HEK293T (cell line): ENCODE data around the gene CARD11.
A peak's percentile ranks its signal among the peaks of the same experiment; 100 is the strongest.

Experiments used
- CTCF ChIA-PET: fragments of 350-600 bp; formaldehyde crosslinking; extraction: SDS; loops from one replicate; lab custom pipeline; 2021; ENCODE audit warnings: antibody characterized with exemption, inconsistent platforms; lab: Yijun Ruan, JAX
- POLR2A ChIA-PET: fragments of 350-600 bp; formaldehyde crosslinking; extraction: SDS; loops from one replicate; lab custom pipeline; 2020; ENCODE audit warnings: antibody characterized with exemption, inconsistent platforms; lab: Yijun Ruan, JAX
- DNase-seq: peaks from one replicate; pipeline ENCODE4 v3.0.0; 2012; ENCODE audit warnings: mixed read lengths; ENCODE audit errors: extremely low spot score
- ARNT ChIP-seq: fragments of 450-650 bp; IDR thresholded peaks from 2 replicates; pipeline ENCODE4 v1.6.1; 2017; ENCODE audit warnings: mild to moderate bottlenecking
- BHLHE40 ChIP-seq: fragments of 450-650 bp; IDR thresholded peaks from 2 replicates; pipeline ENCODE4 v1.6.1; 2016; ENCODE audit warnings: mild to moderate bottlenecking, moderate library complexity, borderline replicate concordance
- CTBP1 ChIP-seq: fragments of 450-650 bp; IDR thresholded peaks from 2 replicates; pipeline ENCODE4 v1.6.1; 2016; ENCODE audit warnings: borderline replicate concordance
- ELF4 ChIP-seq: fragments of 450-650 bp; IDR thresholded peaks from 2 replicates; pipeline ENCODE4 v1.6.1; 2017; ENCODE audit warnings: antibody characterized with exemption
- FOXA1 ChIP-seq: fragments of 450-650 bp; IDR thresholded peaks from 2 replicates; pipeline ENCODE4 v1.6.1; 2016; ENCODE audit warnings: mild to moderate bottlenecking
- FOXK2 ChIP-seq: fragments of 450-650 bp; IDR thresholded peaks from 2 replicates; pipeline ENCODE4 v1.6.1; 2016; ENCODE audit warnings: mild to moderate bottlenecking
- FOXM1 ChIP-seq: fragments of 450-650 bp; IDR thresholded peaks from 2 replicates; pipeline ENCODE4 v1.6.1; 2017; ENCODE audit warnings: mild to moderate bottlenecking, borderline replicate concordance
- HDGF ChIP-seq: fragments of 450-650 bp; IDR thresholded peaks from 2 replicates; pipeline ENCODE4 v1.6.1; 2017; ENCODE audit warnings: antibody characterized with exemption, borderline replicate concordance
- L3MBTL2 ChIP-seq: fragments of 450-650 bp; conservative IDR thresholded peaks from 2 replicates; pipeline ENCODE4 v1.6.1; 2016; ENCODE audit warnings: mild to moderate bottlenecking
- LEF1 ChIP-seq: fragments of 450-650 bp; IDR thresholded peaks from 2 replicates; pipeline ENCODE4 v1.6.1; 2017; ENCODE audit warnings: mild to moderate bottlenecking, borderline replicate concordance
- NFRKB ChIP-seq: fragments of 450-650 bp; IDR thresholded peaks from 2 replicates; pipeline ENCODE4 v1.6.1; 2016; ENCODE audit warnings: mild to moderate bottlenecking, moderate library complexity
- SP1 ChIP-seq: fragments of 450-650 bp; IDR thresholded peaks from 2 replicates; pipeline ENCODE4 v1.6.1; 2017
- SUZ12 ChIP-seq: fragments of 450-650 bp; IDR thresholded peaks from 2 replicates; pipeline ENCODE4 v1.6.1; 2016; ENCODE audit warnings: mild to moderate bottlenecking
- TARDBP ChIP-seq: fragments of 450-650 bp; IDR thresholded peaks from 2 replicates; pipeline ENCODE4 v1.6.1; 2016
- ZNF384 ChIP-seq: fragments of 450-650 bp; IDR thresholded peaks from 2 replicates; pipeline ENCODE4 v1.6.1; 2016
- TF ChIP-seq, protein P1 (sequence below): fragments of 450-650 bp; IDR thresholded peaks from 2 replicates; pipeline ENCODE4 v1.6.1; 2016

Gene CARD11

DNA sequence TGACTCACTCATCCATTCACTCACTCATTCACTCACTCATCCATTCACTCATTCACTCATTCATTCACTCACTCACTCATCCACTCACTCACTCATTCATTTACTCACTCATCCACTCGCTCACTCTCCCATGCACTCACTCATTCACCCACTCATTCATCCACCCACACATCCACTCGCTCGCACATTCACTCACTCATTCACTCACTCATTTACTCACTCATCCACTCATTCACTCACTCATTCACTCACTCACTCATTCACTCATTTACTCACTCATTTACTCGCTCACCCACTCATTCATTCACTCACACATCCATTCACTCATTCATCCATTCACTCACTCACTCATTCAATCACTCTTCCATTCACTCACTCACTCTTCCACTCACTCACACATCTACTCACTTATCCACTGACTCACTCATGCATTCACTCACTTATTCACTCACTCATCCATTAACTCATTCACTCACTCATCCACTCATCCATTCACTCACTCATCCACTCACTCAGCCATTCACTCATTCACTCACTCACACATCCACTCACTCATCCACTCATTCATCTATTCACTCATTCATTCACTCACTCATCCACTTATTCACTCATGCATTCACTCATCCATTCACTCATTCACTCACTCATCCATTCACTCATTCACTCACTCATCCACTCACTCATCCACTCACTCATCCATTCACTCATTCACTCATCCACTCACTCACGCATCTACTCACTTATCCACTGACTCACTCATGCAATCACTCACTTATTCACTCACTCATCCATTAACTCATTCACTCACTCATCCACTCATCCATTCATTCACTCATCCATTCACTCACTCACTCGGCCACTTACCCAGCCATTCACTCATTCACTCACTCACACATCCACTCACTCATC, 74.0 kb downstream of the CARD11 start:
- no peak for TF ChIP-seq ZNF384
- CTCF ChIA-PET: no interaction called here
- POLR2A ChIA-PET: no interaction called here
- no peak for DNase-seq

DNA sequence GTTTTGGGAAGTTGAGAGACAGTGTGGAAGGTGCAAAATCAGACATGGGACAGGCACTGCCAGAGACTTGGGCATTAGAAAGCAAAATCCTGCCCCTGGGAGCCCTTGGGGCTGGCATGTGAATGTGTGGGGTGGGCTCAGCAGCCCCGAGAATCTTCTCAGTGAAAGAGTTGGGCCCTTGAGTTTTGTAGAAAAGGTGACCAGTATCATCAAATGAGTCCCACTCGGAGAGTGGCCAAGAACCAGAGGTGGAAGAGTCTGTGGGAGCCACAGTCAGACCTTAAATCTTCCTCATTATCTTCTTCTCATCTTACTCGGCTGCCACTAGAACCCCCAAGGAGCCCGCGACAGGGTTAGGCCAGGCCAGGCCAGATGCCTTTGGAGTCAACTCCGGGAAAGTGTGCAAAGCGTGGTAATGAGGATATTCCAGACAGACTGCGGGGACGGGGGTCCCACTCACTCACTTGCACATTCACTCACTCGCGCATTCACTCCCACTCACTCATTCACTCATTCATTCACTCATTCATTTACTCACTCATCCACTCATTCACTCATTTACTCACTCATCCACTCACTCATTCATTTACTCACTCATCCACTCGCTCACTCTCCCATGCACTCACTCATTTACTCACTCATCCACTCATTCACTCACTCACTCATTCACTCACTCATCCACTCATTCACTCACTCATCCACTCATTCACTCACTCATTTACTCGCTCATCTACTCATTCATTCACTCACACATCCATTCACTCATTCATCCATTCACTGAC, 74.9 kb downstream of the CARD11 start:
- POLR2A ChIA-PET: no interaction called here
- TF ChIP-seq SP1: no peak
- no peak for TF ChIP-seq SUZ12
- TF ChIP-seq HDGF: no peak
- TF ChIP-seq, protein P1, sequence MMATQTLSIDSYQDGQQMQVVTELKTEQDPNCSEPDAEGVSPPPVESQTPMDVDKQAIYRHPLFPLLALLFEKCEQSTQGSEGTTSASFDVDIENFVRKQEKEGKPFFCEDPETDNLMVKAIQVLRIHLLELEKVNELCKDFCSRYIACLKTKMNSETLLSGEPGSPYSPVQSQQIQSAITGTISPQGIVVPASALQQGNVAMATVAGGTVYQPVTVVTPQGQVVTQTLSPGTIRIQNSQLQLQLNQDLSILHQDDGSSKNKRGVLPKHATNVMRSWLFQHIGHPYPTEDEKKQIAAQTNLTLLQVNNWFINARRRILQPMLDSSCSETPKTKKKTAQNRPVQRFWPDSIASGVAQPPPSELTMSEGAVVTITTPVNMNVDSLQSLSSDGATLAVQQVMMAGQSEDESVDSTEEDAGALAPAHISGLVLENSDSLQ: no peak
- TF ChIP-seq L3MBTL2: no peak
- TF ChIP-seq FOXK2: no peak
- no peak for TF ChIP-seq BHLHE40
- TF ChIP-seq NFRKB: no peak
- TF ChIP-seq CTBP1: no peak
- TF ChIP-seq ELF4: no peak
- no peak for TF ChIP-seq TARDBP
- TF ChIP-seq FOXM1: no peak
- TF ChIP-seq ZNF384: no peak
- TF ChIP-seq ARNT: no peak
- no peak for TF ChIP-seq FOXA1
- TF ChIP-seq LEF1: no peak
- peak; percentile 8 for DNase-seq
- CTCF ChIA-PET: no interaction called here

- peak; percentile 3 for DNase-seq
- CTCF ChIA-PET: no interaction called here
- no peak for TF ChIP-seq FOXM1
- no peak for TF ChIP-seq BHLHE40
- TF ChIP-seq, protein P1: no peak
- no peak for TF ChIP-seq FOXA1
- no peak for TF ChIP-seq LEF1
- POLR2A ChIA-PET: no interaction called here
Observed at GRCh38 chr7:2968176-2968575, 75.5 kb downstream of the CARD11 start.

DNA sequence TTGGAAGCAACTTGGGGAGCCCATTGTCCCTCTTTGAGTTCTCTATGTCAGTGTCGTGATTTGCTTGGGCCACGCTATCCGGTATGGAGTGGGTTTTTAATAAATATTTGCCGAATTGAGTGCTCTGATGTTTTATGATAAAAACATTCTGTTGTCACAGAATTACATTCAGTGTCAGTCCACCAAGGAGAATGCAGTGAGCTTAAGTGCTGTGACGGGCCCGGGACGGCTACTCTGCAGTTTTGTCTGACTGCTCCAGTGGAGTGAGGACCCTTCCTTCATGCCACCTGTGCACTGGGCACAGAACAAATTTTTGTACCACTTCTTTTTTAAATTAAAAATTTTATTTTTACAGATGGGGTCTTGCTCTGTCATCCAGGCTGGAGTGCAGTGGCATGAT, 76.0 kb downstream of the CARD11 start:
- CTCF ChIA-PET: no interaction called here
- TF ChIP-seq SUZ12: no peak
- TF ChIP-seq ELF4: no peak
- TF ChIP-seq SP1: no peak
- no peak for TF ChIP-seq FOXM1
- DNase-seq: peak; percentile 3
- POLR2A ChIA-PET: no interaction called here

- TF ChIP-seq LEF1 (no peak), CTBP1 (no peak), SUZ12 (no peak), SP1 (no peak), ELF4 (no peak), L3MBTL2 (no peak)
- TF ChIP-seq, protein P1: peak; percentile 27; the same call in 1 of the 2 replicates
- ChIA-PET POLR2A (no interaction called here), CTCF (no interaction called here)
- DNase-seq: peak; percentile 3
Observed at GRCh38 chr7:2967253-2967652, 76.4 kb downstream of the CARD11 start.

GRCh38 chr7:2966466-2967078, 77.1 kb downstream of the CARD11 start:
- TF ChIP-seq SP1 (no peak), SUZ12 (no peak), HDGF (no peak), ELF4 (no peak), LEF1 (no peak), ZNF384 (no peak), FOXM1 (no peak), NFRKB (no peak), TARDBP (no peak), CTBP1 (no peak)
- POLR2A ChIA-PET: no interaction called here
- CTCF ChIA-PET: no interaction called here

More at GRCh38 chr7:2966466-2967078, 77.1 kb downstream of the CARD11 start:
- DNase-seq: peak; percentile 3
